ENCODE results near the gene SH3BGRL3. TPM values are rescaled to one million over a fixed set of nuclear protein-coding genes. Genes with fewer than 3 reads are reported as not detected.
A peak's percentile ranks its signal among the peaks of the same experiment; 100 is the strongest.
"Not testable (repeated sequence)": the region's sequence is repeated elsewhere in the genome, so short reads cannot be mapped to it uniquely, and the experiment has no call there.

The SH3BGRL3 gene
- total and polyA plus RNA-seq, 5 experiments from 2014 or later = 250 to 925 (median 805) TPM

- Mint-ChIP-seq H3K27me3 (no peaks in the 10 kb centered on the region), H3K27ac (peak overlapping the region; percentile 93 to 100 (median 96)), H3K4me1 (peaks cover 59 to 100% (median 98%) of the 10 kb centered on the region in 4 donors), H3K4me3 (peak overlapping the region in 7 of 10 donors; percentile 4 to 88 (median 30)), H3K36me3 (peaks cover 0 to 20% (median 6%) of the 10 kb centered on the region in 3 donors), H3K9me3 (no peaks in the 10 kb centered on the region)
- no peak for ATAC-seq
- POLR2A ChIA-PET = interaction anchor here (1.0 to 30.4 kb wide), 13 partner anchors 8 to 296 kb away, joined by 3 to 2161 read pairs (median 8); partner anchors contain the start of genes CD52, CEP85, HMGN2 and SH3BGRL3
- no peak for DNase-seq
Measured at GRCh38 chr1:26286064-26286416, 6.2 kb downstream of the SH3BGRL3 start.

GRCh38 chr1:26287033-26287711 is 7.3 kb downstream of the SH3BGRL3 start:
- Mint-ChIP-seq H3K36me3 (peaks cover 0 to 15% (median 0%) of the 10 kb centered on the region in 3 donors), H3K27ac (peak overlapping the region; percentile 93 to 100 (median 96)), H3K27me3 (no peaks in the 10 kb centered on the region), H3K9me3 (no peaks in the 10 kb centered on the region), H3K4me3 (peak overlapping the region; percentile 63 to 88 (median 78)), H3K4me1 (peaks cover 55 to 100% (median 99%) of the 10 kb centered on the region in 4 donors)
- DNase-seq (peak in 9 of 10 donors; percentile 50 to 90 (median 77)), ATAC-seq (peak; percentile 48 to 57)
- POLR2A ChIA-PET = interaction anchor here (0.5 to 30.4 kb wide), 17 partner anchors 9 to 1170 kb away, joined by 3 to 2161 read pairs (median 5); partner anchors contain the start of genes CD52, CEP85, SH3BGRL3 and SYF2

- POLR2A ChIA-PET = interaction anchor here (0.6 to 30.4 kb wide), 14 partner anchors 9 to 1169 kb away, joined by 3 to 2161 read pairs (median 6); partner anchors contain the start of genes CD52, CEP85, HMGN2 and SH3BGRL3
- H3K36me3 Mint-ChIP-seq = peaks cover 0 to 11% (median 0%) of the 10 kb centered on the region in 3 donors
- peaks cover 52 to 100% (median 97%) of the 10 kb centered on the region in 4 donors for H3K4me1 Mint-ChIP-seq
Measured at GRCh38 chr1:26287811-26288210, 7.9 kb downstream of the SH3BGRL3 start.

GRCh38 chr1:26288311-26288941 is 8.5 kb downstream of the SH3BGRL3 start:
- Mint-ChIP-seq H3K36me3 (peaks cover 0 to 6% (median 0%) of the 10 kb centered on the region in 3 donors), H3K27me3 (no peaks in the 10 kb centered on the region), H3K9me3 (no peaks in the 10 kb centered on the region), H3K4me3 (peak overlapping the region; percentile 63 to 88 (median 78)), H3K4me1 (peaks cover 46 to 100% (median 93%) of the 10 kb centered on the region in 4 donors), H3K27ac (peak overlapping the region; percentile 93 to 100 (median 96))
- peak in 2 of 10 donors; percentile 47 to 67 for DNase-seq
- peak in 1 of 2 donors; percentile 3 for ATAC-seq
- POLR2A ChIA-PET = interaction anchor here (0.9 to 30.4 kb wide), 15 partner anchors 10 to 1056 kb away, joined by 3 to 2161 read pairs (median 6); partner anchors contain the start of genes CD52, CEP85, HMGN2 and SH3BGRL3

More at GRCh38 chr1:26287811-26288210, 7.9 kb downstream of the SH3BGRL3 start:
- peak overlapping the region; percentile 93 to 100 (median 96) for H3K27ac Mint-ChIP-seq
- H3K27me3 Mint-ChIP-seq = no peaks in the 10 kb centered on the region
- H3K9me3 Mint-ChIP-seq = no peaks in the 10 kb centered on the region
- H3K4me3 Mint-ChIP-seq = peak overlapping the region; percentile 63 to 88 (median 78)
- ATAC-seq (no peak), DNase-seq (peak in 1 of 10 donors; percentile 8)

- Mint-ChIP-seq H3K36me3 (peaks cover 0 to 4% (median 0%) of the 10 kb centered on the region in 3 donors), H3K9me3 (no peaks in the 10 kb centered on the region), H3K27ac (peak overlapping the region; percentile 93 to 100 (median 96)), H3K27me3 (no peaks in the 10 kb centered on the region), H3K4me1 (peaks cover 44 to 93% (median 84%) of the 10 kb centered on the region in 4 donors), H3K4me3 (peak overlapping the region; percentile 8 to 85 (median 78))
- POLR2A ChIA-PET = interaction anchor here (0.5 to 30.4 kb wide), 14 partner anchors 10 to 520 kb away, joined by 3 to 2161 read pairs (median 6); partner anchors contain the start of genes CD52, HMGN2, SH3BGRL3 and UBXN11
- peak in 4 of 10 donors; percentile 44 to 78 (median 54) for DNase-seq
- ATAC-seq = peak; percentile 10 to 17
Measured at GRCh38 chr1:26289158-26290059, 9.5 kb downstream of the SH3BGRL3 start.

- ATAC-seq = peak in 1 of 2 donors; percentile 5
- H3K9me3 Mint-ChIP-seq = no peaks in the 10 kb centered on the region
- H3K4me1 Mint-ChIP-seq = peaks cover 40 to 88% (median 82%) of the 10 kb centered on the region in 4 donors
- POLR2A ChIA-PET = interaction anchor here (0.5 to 30.4 kb wide), 9 partner anchors 9 to 182 kb away, joined by 4 to 2161 read pairs (median 10); partner anchors contain the start of genes CD52, HMGN2, SH3BGRL3 and UBXN11
- DNase-seq = no peak
- H3K27me3 Mint-ChIP-seq = no peaks in the 10 kb centered on the region
- H3K27ac Mint-ChIP-seq = peak overlapping the region; percentile 93 to 100 (median 96)
- H3K36me3 Mint-ChIP-seq = no peaks in the 10 kb centered on the region
- peak overlapping the region; percentile 8 to 85 (median 76) for H3K4me3 Mint-ChIP-seq
Measured at GRCh38 chr1:26290122-26290881, 10.4 kb downstream of the SH3BGRL3 start.

- H3K27me3 Mint-ChIP-seq = no peaks in the 10 kb centered on the region
Measured at GRCh38 chr1:26290882-26291261, 11.0 kb downstream of the SH3BGRL3 start.

GRCh38 chr1:26291433-26291832 is 11.5 kb downstream of the SH3BGRL3 start:
- H3K4me1 Mint-ChIP-seq = peaks cover 46 to 86% (median 82%) of the 10 kb centered on the region in 4 donors
- POLR2A ChIA-PET = interaction anchor here (6.4 to 30.4 kb wide), 3 partner anchors 8 to 27 kb away, joined by 72 to 2161 read pairs (median 197); partner anchors contain the start of genes CD52, SH3BGRL3 and UBXN11
- H3K4me3 Mint-ChIP-seq = peak overlapping the region in 9 of 10 donors; percentile 37 to 85 (median 56)
- no peaks in the 10 kb centered on the region for H3K27me3 Mint-ChIP-seq
- peak overlapping the region; percentile 93 to 100 (median 96) for H3K27ac Mint-ChIP-seq
- ATAC-seq (no peak), DNase-seq (peak in 1 of 10 donors; percentile 4)
- no peaks in the 10 kb centered on the region for H3K9me3 Mint-ChIP-seq
- H3K36me3 Mint-ChIP-seq = peaks cover 0 to 2% (median 2%) of the 10 kb centered on the region in 3 donors

More at GRCh38 chr1:26290882-26291261, 11.0 kb downstream of the SH3BGRL3 start:
- H3K4me3 Mint-ChIP-seq = peak overlapping the region in 7 of 10 donors; percentile 28 to 85 (median 75)
- H3K27ac Mint-ChIP-seq = peak overlapping the region; percentile 93 to 100 (median 96)
- ATAC-seq (no peak), DNase-seq (peak in 1 of 10 donors; percentile 32)
- peaks cover 43 to 87% (median 82%) of the 10 kb centered on the region in 4 donors for H3K4me1 Mint-ChIP-seq
- POLR2A ChIA-PET = interaction anchor here (6.4 to 30.4 kb wide), 3 partner anchors 9 to 27 kb away, joined by 72 to 2161 read pairs (median 197); partner anchors contain the start of genes CD52, SH3BGRL3 and UBXN11
- H3K36me3 Mint-ChIP-seq = peaks cover 0 to 2% (median 0%) of the 10 kb centered on the region in 3 donors
- H3K9me3 Mint-ChIP-seq = no peaks in the 10 kb centered on the region

- POLR2A ChIA-PET = interaction anchor here (6.4 to 30.4 kb wide), 3 partner anchors 8 to 26 kb away, joined by 72 to 2161 read pairs (median 197); partner anchors contain the start of genes CD52, SH3BGRL3 and UBXN11
- Mint-ChIP-seq H3K36me3 (peaks cover 0 to 2% (median 2%) of the 10 kb centered on the region in 3 donors), H3K9me3 (no peaks in the 10 kb centered on the region), H3K27me3 (no peaks in the 10 kb centered on the region), H3K27ac (peak overlapping the region; percentile 93 to 100 (median 96)), H3K4me1 (peaks cover 45 to 81% (median 78%) of the 10 kb centered on the region in 4 donors), H3K4me3 (peak overlapping the region in 9 of 10 donors; percentile 26 to 75 (median 56))
- no peak for DNase-seq
- no peak for ATAC-seq
Measured at GRCh38 chr1:26291939-26292338, 12.1 kb downstream of the SH3BGRL3 start.

- H3K36me3 Mint-ChIP-seq, DNase-seq, H3K9me3 Mint-ChIP-seq, ATAC-seq, H3K27me3 Mint-ChIP-seq: not testable (repeated sequence)
- H3K4me3 Mint-ChIP-seq = peak overlapping the region in 1 of 10 donors; percentile 20
- H3K4me1 Mint-ChIP-seq = peaks cover 37 to 73% (median 70%) of the 10 kb centered on the region in 4 donors
- POLR2A ChIA-PET = interaction anchor here (0.9 to 30.4 kb wide), 4 partner anchors 7 to 85 kb away, joined by 3 to 2161 read pairs (median 134); partner anchors contain the start of genes CD52, SH3BGRL3 and UBXN11
- peak overlapping the region; percentile 72 to 100 (median 92) for H3K27ac Mint-ChIP-seq
Measured at GRCh38 chr1:26292735-26293134, 12.8 kb downstream of the SH3BGRL3 start.

Measured in naive thymus-derived CD8-positive, alpha-beta T cell (primary cell).